GM12878 (cell line): Measurements from ENCODE around the gene SP1.
"Not testable (repeated sequence)": the region's sequence is repeated elsewhere in the genome, so short reads cannot be mapped to it uniquely, and the experiment has no call there.

Experiments used
- ATF3 ChIP-seq: IDR thresholded peaks from 2 replicates; pipeline ENCODE4 v1.6.1; 2011; ENCODE audit warnings: low read depth, mild to moderate bottlenecking, low read length, moderate library complexity, borderline replicate concordance; ENCODE audit errors: extremely low read depth
- E2F4 ChIP-seq: IDR thresholded peaks from 2 replicates; pipeline ENCODE4 v1.6.1; 2012; ENCODE audit warnings: low read depth, low read length, improper control_type of control experiment
- EP300 ChIP-seq, 2 experiments: fragments of 150-350 bp in 1 of 2; IDR thresholded peaks; 2 replicates each; pipeline ENCODE4 v1.6.1; 2011 to 2012; ENCODE audit warnings: low read depth in 2 of 2, low read length in 2 of 2, borderline replicate concordance in 1 of 2, improper control_type of control experiment in 1 of 2, inconsistent platforms in 1 of 2; ENCODE audit not compliant: control insufficient read depth in 1 of 2
- HCFC1 ChIP-seq: fragments of 150-350 bp; IDR thresholded peaks from 2 replicates; pipeline ENCODE4 v1.6.1; 2014; ENCODE audit warnings: low read length
- NKRF ChIP-seq: fragments of 450-650 bp; conservative IDR thresholded peaks from 2 replicates; pipeline ENCODE4 v1.6.1; 2017; ENCODE audit warnings: mild to moderate bottlenecking, moderate library complexity
- POLR2AphosphoS5 ChIP-seq: IDR thresholded peaks from 2 replicates; pipeline ENCODE4 v1.6.1; 2011; ENCODE audit warnings: mild to moderate bottlenecking, low read length, inconsistent platforms
- ZNF592 ChIP-seq: fragments of 450-650 bp; IDR thresholded peaks from 2 replicates; pipeline ENCODE4 v1.6.1; 2017; ENCODE audit warnings: mild to moderate bottlenecking, moderate library complexity
- ZSCAN29 ChIP-seq: fragments of 450-650 bp; IDR thresholded peaks from 2 replicates; pipeline ENCODE4 v1.6.1; 2017; ENCODE audit warnings: mild to moderate bottlenecking, moderate library complexity

GRCh38 chr12:53374277-53374676 is 5.7 kb upstream of the SP1 start:
- TF ChIP-seq NKRF; ZSCAN29; E2F4; ATF3; ZNF592; EP300 (IDR thresholded peaks at IDR 0.05; ENCODE audit: borderline replicate concordance in 1 of 2, control insufficient read depth in 1 of 2, low read depth in 2 of 2, low read length in 2 of 2); POLR2AphosphoS5; HCFC1: not testable (repeated sequence)
